WTC11 (cell line): ENCODE data around the gene FAS.

ENCODE experiments used
- CTCF ChIP-seq: fragments of 200-600 bp; IDR thresholded peaks from 2 replicates; pipeline ENCODE4 v1.8.0; 2022; ENCODE audit warnings: antibody characterized with exemption
- NFYB ChIP-seq: sonication (generic); formaldehyde crosslinking; conservative IDR thresholded peaks from 2 replicates; pipeline ENCODE4 v1.8.0; 2022; ENCODE audit warnings: low read depth, missing genetic modification reagents
- NR2C2 ChIP-seq: sonication (generic); formaldehyde crosslinking; IDR thresholded peaks from 2 replicates; pipeline ENCODE4 v1.8.0; 2022; ENCODE audit warnings: mild to moderate bottlenecking, missing genetic modification reagents
- SMAD3 ChIP-seq: sonication (generic); formaldehyde crosslinking; IDR thresholded peaks from 2 replicates; pipeline ENCODE4 v1.8.0; 2022; ENCODE audit warnings: missing genetic modification reagents, mild to moderate bottlenecking, borderline replicate concordance
- SOX15 ChIP-seq: fragments of 250-450 bp; sonication (Bioruptor Pico); IDR thresholded peaks from 2 replicates; pipeline ENCODE4 v1.9.0; 2021; ENCODE audit warnings: mild to moderate bottlenecking

DNA sequence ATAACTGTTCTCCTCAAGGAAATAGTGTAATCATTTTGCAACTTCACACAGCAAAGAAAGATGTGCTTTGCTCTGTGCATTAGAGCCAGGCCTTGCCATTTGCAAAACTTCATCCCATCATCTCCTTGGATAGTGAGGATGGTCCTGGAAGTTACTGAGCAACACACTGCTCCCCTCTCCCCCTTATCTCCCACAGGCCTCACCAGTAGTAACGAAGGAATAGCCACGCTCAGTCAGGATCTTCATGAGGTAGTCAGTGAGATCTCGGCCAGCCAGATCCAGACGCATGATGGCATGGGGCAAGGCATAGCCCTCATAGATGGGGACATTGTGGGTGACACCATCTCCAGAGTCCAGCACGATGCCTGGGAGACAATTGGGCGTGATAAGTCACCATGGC is 49.6 kb upstream of the FAS start:
- TF ChIP-seq CTCF = no peak
- no peak for TF ChIP-seq NR2C2
- TF ChIP-seq SOX15 = no peak
- no peak for TF ChIP-seq SMAD3
- TF ChIP-seq NFYB (CRISPR knock-in tag) = no peak
